Natural killer cell (primary cell): ENCODE measurements around the gene ARSD. TPM values are rescaled to one million over a fixed set of nuclear protein-coding genes. Genes with fewer than 3 reads are reported as not detected.

Source experiments
- ATAC-seq, 3 donors: fragments of 150-1000 bp in 2 of 3; fragments of 200-7000 bp in 1 of 3; cut with Tn5 transposase; 1 replicate in 1 of 3; 2 replicates in 2 of 3; pipeline ENCODE4 v1.10.0; 2021; ENCODE audit warnings: mild to moderate bottlenecking in 2 of 3, moderate library complexity in 2 of 3
- DNase-seq, 2 donors: peaks; one replicate each; pipeline versions ENCODE4 v3.0.0 to v3.0.0-alpha.2; 2013 to 2021; ENCODE audit warnings: mixed read lengths in 1 of 2
- H3K27ac ChIP-seq: one replicate; pipeline ENCODE4 v1.5.1; 2013; ENCODE audit warnings: mild to moderate bottlenecking, low read length
- H3K27me3 ChIP-seq: one replicate; pipeline ENCODE4 v1.6.1; 2013; ENCODE audit warnings: low read length; ENCODE audit not compliant: control insufficient read depth, insufficient read depth
- H3K36me3 ChIP-seq: one replicate; pipeline ENCODE4 v1.6.1; 2013; ENCODE audit warnings: low read length; ENCODE audit not compliant: control insufficient read depth, insufficient read depth
- H3K4me1 ChIP-seq: one replicate; pipeline ENCODE4 v1.6.1; 2013; ENCODE audit warnings: low read length; ENCODE audit not compliant: control insufficient read depth, insufficient read depth
- H3K4me3 ChIP-seq: one replicate; pipeline ENCODE4 v1.5.1; 2013; ENCODE audit warnings: low read length
- H3K9me3 ChIP-seq: one replicate; pipeline ENCODE4 v1.6.1; 2013; ENCODE audit warnings: low read length; ENCODE audit not compliant: control insufficient read depth, insufficient read depth
- H3K27ac Mint-ChIP-seq, 2 donors: one replicate each; pipeline ENCODE4 v1.8.0; 2022; ENCODE audit warnings: mild to moderate bottlenecking in 2 of 2, mixed read lengths in 2 of 2, moderate library complexity in 1 of 2
- H3K27me3 Mint-ChIP-seq, 2 donors: one replicate each; pipeline ENCODE4 v1.8.0; 2022; ENCODE audit warnings: low read depth in 2 of 2, mixed read lengths in 2 of 2
- H3K36me3 Mint-ChIP-seq: one replicate; pipeline ENCODE4 v1.8.0; 2022; ENCODE audit warnings: mixed read lengths
- H3K4me1 Mint-ChIP-seq, 2 donors: one replicate each; pipeline ENCODE4 v1.8.0; 2022; ENCODE audit warnings: mixed read lengths in 2 of 2
- H3K4me3 Mint-ChIP-seq: one replicate; pipeline ENCODE4 v1.8.0; 2022; ENCODE audit warnings: mild to moderate bottlenecking, moderate library complexity, mixed read lengths
- H3K9me3 Mint-ChIP-seq, 2 donors: one replicate each; pipeline ENCODE4 v1.8.0; 2022; ENCODE audit warnings: mixed read lengths in 2 of 2
- WGBS: methylation state at CpG from one replicate; pipeline ENCODE4 v1.1.7; 2013; ENCODE audit warnings: missing lambda C conversion rate; ENCODE audit not compliant: insufficient coverage; 5-methylcytosine and 5-hydroxymethylcytosine counted together
- intact Hi-C: fragments of 100-400 bp; cut with micrococcal nuclease; formaldehyde crosslinking; loops from one replicate; pipeline ENCODE4 v1.14.2; 2022
- total RNA-seq, 4 donors: library from RNA; stranded (reverse); fragments of 120-200 nt in 1 of 4; gene quantifications; one replicate each; pipeline versions ENCODE4 v1.2.3 to v1.2.4, GENCODE V29; 2013 to 2022
- TF ChIP-seq, protein P1 (sequence below): fragments of 200-600 bp; IDR thresholded peaks from one replicate; pipeline ENCODE4 v1.8.0; 2022; ENCODE audit warnings: antibody characterized with exemption

ARSD gene
- total RNA-seq, 3 donors from 2014 or later (not counting 1 experiment from before 2014, with no cell fraction given), result 9.7 to 21.6 (median 13.6) TPM

DNA sequence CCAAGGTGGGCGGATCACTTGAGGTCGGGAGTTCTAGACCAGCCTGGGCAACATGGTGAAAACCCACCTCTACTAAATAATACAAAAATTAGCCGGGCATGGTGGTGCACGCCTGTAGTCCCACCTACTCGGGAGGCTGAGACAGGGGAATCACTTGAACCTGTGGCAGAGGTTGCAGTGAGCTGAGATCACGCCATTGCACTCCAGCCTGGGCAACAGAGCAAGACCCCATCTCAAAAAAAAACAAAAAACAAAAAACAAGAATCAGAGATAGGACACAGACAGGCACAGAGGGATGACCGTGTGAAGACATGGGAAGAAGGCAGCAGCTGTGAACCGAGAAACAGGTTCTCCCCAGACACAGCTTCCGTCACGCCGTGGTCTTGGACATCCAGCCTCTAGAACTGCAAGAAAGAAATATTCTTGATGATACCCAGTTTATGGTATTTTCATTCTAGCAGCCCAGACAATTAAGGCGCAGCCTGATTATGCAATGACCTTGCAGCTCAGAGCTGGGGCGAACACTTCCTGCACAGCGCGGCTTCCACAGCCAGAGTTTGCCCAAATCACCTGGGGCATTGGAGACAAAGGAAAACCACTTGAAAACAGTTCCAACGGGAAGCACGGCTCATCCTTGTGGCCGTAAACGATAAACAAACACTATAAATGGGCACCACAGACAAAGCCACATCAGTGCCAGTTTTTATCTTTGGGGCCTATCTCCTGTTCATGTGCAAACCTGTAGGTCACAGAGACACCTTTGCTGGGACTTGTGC lies 4.2 kb upstream of the ARSD start:
- H3K4me1 Mint-ChIP-seq, result peaks cover 6 to 11% of the 10 kb centered on the region in 2 donors
- H3K36me3 Mint-ChIP-seq, result no peaks in the 10 kb centered on the region
- H3K27ac Mint-ChIP-seq, result no peak overlapping the region
- Histone ChIP-seq H3K27ac (no peak overlapping the region), H3K27me3 (no peaks in the 10 kb centered on the region), H3K36me3 (no peaks in the 10 kb centered on the region), H3K4me1 (peaks cover 6% of the 10 kb centered on the region), H3K9me3 (no peaks in the 10 kb centered on the region), H3K4me3 (no peak overlapping the region)
- H3K9me3 Mint-ChIP-seq, result no peaks in the 10 kb centered on the region
- ATAC-seq (no peak), DNase-seq (no peak)
- intact Hi-C loops, result no loop called here
- H3K4me3 Mint-ChIP-seq, result no peak overlapping the region
- 59% methylated on average over 18 of the region's 19 CpGs for WGBS
- peaks cover 0 to 21% of the 10 kb centered on the region in 2 donors for H3K27me3 Mint-ChIP-seq
- TF ChIP-seq, protein P1, sequence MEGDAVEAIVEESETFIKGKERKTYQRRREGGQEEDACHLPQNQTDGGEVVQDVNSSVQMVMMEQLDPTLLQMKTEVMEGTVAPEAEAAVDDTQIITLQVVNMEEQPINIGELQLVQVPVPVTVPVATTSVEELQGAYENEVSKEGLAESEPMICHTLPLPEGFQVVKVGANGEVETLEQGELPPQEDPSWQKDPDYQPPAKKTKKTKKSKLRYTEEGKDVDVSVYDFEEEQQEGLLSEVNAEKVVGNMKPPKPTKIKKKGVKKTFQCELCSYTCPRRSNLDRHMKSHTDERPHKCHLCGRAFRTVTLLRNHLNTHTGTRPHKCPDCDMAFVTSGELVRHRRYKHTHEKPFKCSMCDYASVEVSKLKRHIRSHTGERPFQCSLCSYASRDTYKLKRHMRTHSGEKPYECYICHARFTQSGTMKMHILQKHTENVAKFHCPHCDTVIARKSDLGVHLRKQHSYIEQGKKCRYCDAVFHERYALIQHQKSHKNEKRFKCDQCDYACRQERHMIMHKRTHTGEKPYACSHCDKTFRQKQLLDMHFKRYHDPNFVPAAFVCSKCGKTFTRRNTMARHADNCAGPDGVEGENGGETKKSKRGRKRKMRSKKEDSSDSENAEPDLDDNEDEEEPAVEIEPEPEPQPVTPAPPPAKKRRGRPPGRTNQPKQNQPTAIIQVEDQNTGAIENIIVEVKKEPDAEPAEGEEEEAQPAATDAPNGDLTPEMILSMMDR, result no peak

DNA sequence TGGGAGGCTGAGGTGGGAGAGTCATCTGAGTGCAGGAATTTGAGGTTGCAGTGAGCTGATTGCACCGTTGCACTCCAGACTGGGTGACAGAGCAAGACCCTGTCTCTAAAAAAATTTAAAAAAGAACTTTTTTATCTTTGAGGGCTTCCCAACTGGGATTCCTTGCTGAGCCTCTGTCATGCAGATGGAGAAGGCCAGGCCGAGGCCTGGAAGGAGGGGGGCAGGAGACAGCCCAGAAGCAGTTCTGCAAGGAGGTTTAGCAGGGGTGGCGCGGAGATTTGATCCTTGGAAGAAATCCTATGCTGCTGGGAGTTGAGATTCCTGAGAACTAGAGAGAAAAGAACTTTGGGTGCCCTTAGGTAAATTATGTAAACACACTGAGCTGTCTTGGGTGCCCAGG lies 2.5 kb upstream of the ARSD start:
- H3K4me1 ChIP-seq, result peaks cover 6% of the 10 kb centered on the region
- TF ChIP-seq, protein P1, result no peak
- H3K36me3 Mint-ChIP-seq, result no peaks in the 10 kb centered on the region

DNA sequence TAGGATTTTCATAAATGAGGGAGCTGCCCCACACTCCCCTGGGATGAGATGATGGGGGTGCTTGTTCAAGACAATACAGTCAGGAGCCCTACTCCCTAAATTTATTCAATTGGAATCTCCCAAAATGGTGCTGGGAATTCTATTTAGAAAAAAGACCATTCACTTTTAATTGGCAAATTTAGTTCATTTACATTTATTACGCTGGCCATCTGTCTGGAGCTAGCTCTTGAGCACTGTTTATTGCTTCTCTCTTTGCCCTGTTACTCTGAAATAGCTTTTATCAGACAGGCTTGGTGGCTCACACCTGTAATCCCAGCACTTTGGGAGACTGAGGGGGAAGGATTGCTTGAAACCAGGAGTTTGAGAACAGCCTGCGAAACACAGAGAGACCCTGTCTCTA lies 2.0 kb upstream of the ARSD start:
- Histone ChIP-seq H3K4me3 (no peak overlapping the region), H3K27me3 (no peaks in the 10 kb centered on the region), H3K36me3 (no peaks in the 10 kb centered on the region), H3K4me1 (peaks cover 6% of the 10 kb centered on the region), H3K27ac (no peak overlapping the region), H3K9me3 (no peaks in the 10 kb centered on the region)
- WGBS, result 100% methylated on average over 1 of the region's 2 CpGs
- Mint-ChIP-seq H3K27me3 (peaks cover 0 to 9% of the 10 kb centered on the region in 2 donors), H3K4me3 (no peak overlapping the region), H3K9me3 (no peaks in the 10 kb centered on the region), H3K27ac (no peak overlapping the region), H3K36me3 (no peaks in the 10 kb centered on the region), H3K4me1 (peaks cover 6 to 11% of the 10 kb centered on the region in 2 donors)
- DNase-seq, result no peak
- intact Hi-C loops, result no loop called here
- TF ChIP-seq, protein P1, result no peak
- no peak for ATAC-seq

More for the DNA sequence above, 2.5 kb upstream of the ARSD start:
- peaks cover 6 to 11% of the 10 kb centered on the region in 2 donors for H3K4me1 Mint-ChIP-seq
- Histone ChIP-seq H3K36me3 (no peaks in the 10 kb centered on the region), H3K27me3 (no peaks in the 10 kb centered on the region), H3K4me3 (no peak overlapping the region), H3K9me3 (no peaks in the 10 kb centered on the region), H3K27ac (no peak overlapping the region)
- intact Hi-C loops, result no loop called here
- WGBS, result 100% methylated on average over 4 of the region's 4 CpGs
- ATAC-seq (no peak), DNase-seq (no peak)
- peaks cover 0 to 14% of the 10 kb centered on the region in 2 donors for H3K27me3 Mint-ChIP-seq
- no peak overlapping the region for H3K4me3 Mint-ChIP-seq
- H3K27ac Mint-ChIP-seq, result no peak overlapping the region
- no peaks in the 10 kb centered on the region for H3K9me3 Mint-ChIP-seq
